BJ (cell line): ENCODE measurements around the gene TRAP1. TPM values are rescaled to one million over a fixed set of nuclear protein-coding genes. Genes with fewer than 3 reads are reported as not detected.

Source experiments
- CTCF ChIA-PET: fragments of 350-600 bp; formaldehyde crosslinking; extraction: SDS; loops from one replicate; lab custom pipeline; 2021; ENCODE audit warnings: antibody characterized with exemption, inconsistent platforms; lab: Yijun Ruan, JAX
- POLR2A ChIA-PET: fragments of 300-600 bp; sonication (Branson Sonifier 250); formaldehyde crosslinking; extraction: SDS; loops from one replicate; lab custom pipeline; 2021; ENCODE audit warnings: antibody characterized with exemption; lab: Charles Lee
- DNase-seq: peaks from one replicate; pipeline ENCODE4 v3.0.0-alpha.2; 2011; ENCODE audit warnings: low read depth
- H3K27me3 ChIP-seq: 2 replicates; pipeline ENCODE4 v1.6.0; 2011; ENCODE audit warnings: low read length; ENCODE audit not compliant: control insufficient read depth, insufficient read depth
- H3K36me3 ChIP-seq: 2 replicates; pipeline ENCODE4 v1.5.1; 2011; ENCODE audit warnings: low read length; ENCODE audit not compliant: control insufficient read depth, insufficient read depth
- H3K4me3 ChIP-seq: 2 replicates; pipeline ENCODE4 v1.5.1; 2011; ENCODE audit warnings: low read depth, mild to moderate bottlenecking, control low read depth, low read length
- polyA plus RNA-seq: library from polyadenylated mRNA; depleted of rRNA; stranded (reverse); fragments of >200 nt; gene quantifications from 2 replicates; pipeline ENCODE4 v1.2.3, GENCODE V29; 2011
- TF ChIP-seq, protein P1 (sequence below): IDR thresholded peaks from 2 replicates; pipeline ENCODE4 v1.5.1; 2011; ENCODE audit warnings: low read depth, mild to moderate bottlenecking, control low read depth, inconsistent platforms, low read length, moderate library complexity; ENCODE audit not compliant: insufficient read depth

Gene TRAP1
- polyA plus RNA-seq, 1 experiment, result 112 TPM

DNA sequence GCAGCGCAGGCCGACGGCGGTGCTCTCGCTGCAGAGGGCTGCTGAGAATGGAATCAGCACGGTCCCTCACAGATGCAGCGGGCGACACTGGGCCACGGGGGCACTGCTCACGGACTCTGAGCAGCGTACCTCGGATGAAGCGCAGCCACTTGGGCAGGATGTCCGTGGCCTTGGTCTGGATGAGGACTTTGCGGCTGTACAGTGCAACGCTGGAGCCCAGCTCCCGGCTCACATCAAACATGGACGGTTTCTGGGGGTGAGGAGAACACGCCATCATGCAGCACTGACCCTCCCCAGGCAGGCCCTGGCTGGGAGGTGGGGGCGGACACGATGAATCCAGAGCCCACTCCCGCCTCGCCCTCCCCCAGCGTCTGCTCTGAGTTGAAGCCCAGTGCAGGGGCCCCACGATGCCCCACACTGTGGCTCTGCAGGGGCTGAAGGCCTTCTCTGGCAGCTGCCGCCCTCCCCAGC, 44.7 kb downstream of the TRAP1 start:
- TF ChIP-seq, protein P1, sequence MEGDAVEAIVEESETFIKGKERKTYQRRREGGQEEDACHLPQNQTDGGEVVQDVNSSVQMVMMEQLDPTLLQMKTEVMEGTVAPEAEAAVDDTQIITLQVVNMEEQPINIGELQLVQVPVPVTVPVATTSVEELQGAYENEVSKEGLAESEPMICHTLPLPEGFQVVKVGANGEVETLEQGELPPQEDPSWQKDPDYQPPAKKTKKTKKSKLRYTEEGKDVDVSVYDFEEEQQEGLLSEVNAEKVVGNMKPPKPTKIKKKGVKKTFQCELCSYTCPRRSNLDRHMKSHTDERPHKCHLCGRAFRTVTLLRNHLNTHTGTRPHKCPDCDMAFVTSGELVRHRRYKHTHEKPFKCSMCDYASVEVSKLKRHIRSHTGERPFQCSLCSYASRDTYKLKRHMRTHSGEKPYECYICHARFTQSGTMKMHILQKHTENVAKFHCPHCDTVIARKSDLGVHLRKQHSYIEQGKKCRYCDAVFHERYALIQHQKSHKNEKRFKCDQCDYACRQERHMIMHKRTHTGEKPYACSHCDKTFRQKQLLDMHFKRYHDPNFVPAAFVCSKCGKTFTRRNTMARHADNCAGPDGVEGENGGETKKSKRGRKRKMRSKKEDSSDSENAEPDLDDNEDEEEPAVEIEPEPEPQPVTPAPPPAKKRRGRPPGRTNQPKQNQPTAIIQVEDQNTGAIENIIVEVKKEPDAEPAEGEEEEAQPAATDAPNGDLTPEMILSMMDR, result no peak
- peaks cover 35% of the 10 kb centered on the region for H3K36me3 ChIP-seq
- no peaks in the 10 kb centered on the region for H3K27me3 ChIP-seq
- ChIA-PET POLR2A (no interaction called here), CTCF (no interaction called here)
- H3K4me3 ChIP-seq, result no peak overlapping the region
- DNase-seq, result no peak

GRCh38 chr16:3671424-3671823, 45.9 kb downstream of the TRAP1 start:
- Histone ChIP-seq H3K4me3 (no peak overlapping the region), H3K36me3 (peaks cover 39% of the 10 kb centered on the region), H3K27me3 (no peaks in the 10 kb centered on the region)
- DNase-seq, result no peak
- POLR2A ChIA-PET, result no interaction called here
- TF ChIP-seq, protein P1, result no peak
- CTCF ChIA-PET, result interaction anchor here (0.8 to 1.1 kb wide), 2 partner anchors 12 to 13 kb away, joined by 3 read pairs; no protein-coding TSS in a partner anchor

GRCh38 chr16:3670711-3671110, 46.6 kb downstream of the TRAP1 start:
- Histone ChIP-seq H3K4me3 (no peak overlapping the region), H3K27me3 (no peaks in the 10 kb centered on the region), H3K36me3 (peaks cover 37% of the 10 kb centered on the region)
- DNase-seq, result no peak
- TF ChIP-seq, protein P1, result no peak
- ChIA-PET POLR2A (no interaction called here), CTCF (interaction anchor here (0.8 kb wide), 1 partner anchor 12 kb away, joined by 3 read pairs; no protein-coding TSS in a partner anchor)

GRCh38 chr16:3669082-3669481, 48.2 kb downstream of the TRAP1 start:
- Histone ChIP-seq H3K4me3 (no peak overlapping the region), H3K27me3 (no peaks in the 10 kb centered on the region), H3K36me3 (peaks cover 28% of the 10 kb centered on the region)
- TF ChIP-seq, protein P1, result no peak
- no peak for DNase-seq
- CTCF ChIA-PET, result no interaction called here
- POLR2A ChIA-PET, result no interaction called here

DNA sequence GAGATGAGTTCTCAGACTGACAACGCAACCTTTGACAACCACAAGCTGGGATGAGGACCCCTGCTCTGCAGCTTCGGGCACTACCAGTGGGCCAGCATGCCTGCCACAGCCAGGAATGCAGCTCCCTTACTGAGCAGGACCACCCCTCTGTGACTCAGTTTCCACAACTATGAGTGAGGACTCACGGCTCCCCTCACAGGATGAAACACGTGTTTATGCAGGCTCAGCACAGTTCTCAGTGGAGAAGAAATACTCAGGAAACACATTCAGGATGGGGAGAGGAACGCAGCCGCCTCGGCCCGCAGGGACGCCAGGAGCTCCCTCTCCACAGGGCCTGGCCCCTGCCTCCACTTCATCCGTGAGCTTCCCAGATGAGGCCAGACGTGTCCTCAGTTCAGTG, 48.7 kb downstream of the TRAP1 start:
- POLR2A ChIA-PET, result no interaction called here
- Histone ChIP-seq H3K27me3 (no peaks in the 10 kb centered on the region), H3K4me3 (no peak overlapping the region), H3K36me3 (peaks cover 26% of the 10 kb centered on the region)
- CTCF ChIA-PET, result interaction anchor here (1.1 kb wide), 1 partner anchor 21 kb away, joined by 3 read pairs; no protein-coding TSS in a partner anchor
- DNase-seq, result no peak
- TF ChIP-seq, protein P1, result no peak
